Vagina (tissue), 2 donors: ENCODE measurements around the gene SYNPO2L. TPM values are rescaled to one million over a fixed set of nuclear protein-coding genes. Genes with fewer than 3 reads are reported as not detected.

Experiments
- DNase-seq, 2 donors: peaks; one replicate each; pipeline ENCODE4 v3.0.0-alpha.2; 2017; ENCODE audit errors: extremely low spot score in 2 of 2
- H3K27ac ChIP-seq: fragments of 200-600 bp; sonication (generic); one replicate; pipeline ENCODE4 v1.5.1; 2019
- H3K27me3 ChIP-seq: fragments of 200-600 bp; sonication (generic); one replicate; pipeline ENCODE4 v1.5.1; 2019
- H3K36me3 ChIP-seq, 2 donors: fragments of 200-600 bp; sonication (generic); one replicate each; pipeline ENCODE4 v1.5.1; 2017 to 2019
- H3K4me1 ChIP-seq: fragments of 200-600 bp; sonication (generic); one replicate; pipeline ENCODE4 v1.5.1; 2019
- H3K4me3 ChIP-seq, 2 donors: fragments of 200-600 bp; sonication (generic); 1 replicate in 1 of 2; 2 replicates in 1 of 2; pipeline ENCODE4 v1.5.1; 2016 to 2019
- H3K9me3 ChIP-seq: fragments of 200-600 bp; sonication (generic); one replicate; pipeline ENCODE4 v1.5.1; 2019
- CTCF ChIP-seq, 3 experiments: fragments of 450-650 bp in 2 of 3; fragments of 200-600 bp in 1 of 3; sonication (generic) in 1 of 3; IDR thresholded peaks; one replicate each; pipeline ENCODE4 v1.5.1; 2017 to 2019; ENCODE audit warnings: antibody characterized with exemption in 3 of 3, mild to moderate bottlenecking in 2 of 3, moderate library complexity in 2 of 3
- POLR2A ChIP-seq, 2 donors: fragments of 450-650 bp; IDR thresholded peaks; one replicate each; pipeline ENCODE4 v1.6.1; 2017; ENCODE audit warnings: antibody characterized with exemption in 2 of 2, mild to moderate bottlenecking in 2 of 2, moderate library complexity in 2 of 2
- POLR2AphosphoS5 ChIP-seq, 2 donors: sonication (generic); formaldehyde crosslinking; IDR thresholded peaks; one replicate each; pipeline ENCODE4 v1.9.0; 2017; ENCODE audit warnings: antibody characterized with exemption in 2 of 2, mild to moderate bottlenecking in 2 of 2, low read depth in 1 of 2; ENCODE audit not compliant: insufficient read depth in 1 of 2
- intact Hi-C: fragments of 100-400 bp; cut with DNase I; formaldehyde crosslinking; loops from one replicate; pipeline ENCODE4 v1.15.1; 2023
- total RNA-seq: library from RNA; depleted of rRNA; stranded (reverse); fragments of >200 nt; gene quantifications from one replicate; pipeline ENCODE4 v1.2.3, GENCODE V29; 2016

SYNPO2L gene
- total RNA-seq, 1 donor from 2014 or later: 0.49 TPM

GRCh38 chr10:73601486-73601921, 54.3 kb downstream of the SYNPO2L start:
- Histone ChIP-seq H3K27ac (peak overlapping the region; percentile 10), H3K27me3 (no peaks in the 10 kb centered on the region), H3K36me3 (no peaks in the 10 kb centered on the region), H3K4me1 (no peaks in the 10 kb centered on the region), H3K9me3 (no peaks in the 10 kb centered on the region), H3K4me3 (no peak overlapping the region)
- TF ChIP-seq POLR2AphosphoS5 (IDR thresholded peaks at IDR 0.05; ENCODE audit: insufficient read depth in 1 of 2, low read depth in 1 of 2) (peak in 1 of 2 donors; percentile 78), POLR2A (IDR thresholded peaks at IDR 0.05) (no peak), CTCF (IDR thresholded peaks at IDR 0.05) (no peak)
- DNase-seq: no peak
- intact Hi-C loops: no loop called here

GRCh38 chr10:73597346-73597745, 58.5 kb downstream of the SYNPO2L start:
- peaks cover under 1% of the 10 kb centered on the region for H3K4me1 ChIP-seq
- intact Hi-C loops: no loop called here

More at GRCh38 chr10:73597346-73597745, 58.5 kb downstream of the SYNPO2L start:
- no peak for DNase-seq
- TF ChIP-seq POLR2AphosphoS5 (IDR thresholded peaks at IDR 0.05; ENCODE audit: insufficient read depth in 1 of 2, low read depth in 1 of 2) (no peak), CTCF (IDR thresholded peaks at IDR 0.05) (no peak), POLR2A (IDR thresholded peaks at IDR 0.05) (no peak)
- Histone ChIP-seq H3K9me3 (no peaks in the 10 kb centered on the region), H3K36me3 (no peaks in the 10 kb centered on the region), H3K27me3 (no peaks in the 10 kb centered on the region), H3K4me3 (no peak overlapping the region), H3K27ac (no peak overlapping the region)

Other genes with a start within 250 kb of the SYNPO2L start
- 90.1 TPM for gene ANXA7, start 242.0 kb downstream of the SYNPO2L start, total RNA-seq
- 1.5 TPM for gene MSS51, start 222.5 kb downstream of the SYNPO2L start, total RNA-seq
- gene PPP3CB, start 160.0 kb downstream of the SYNPO2L start, total RNA-seq: 46.2 TPM
- gene USP54, start 64.7 kb downstream of the SYNPO2L start, total RNA-seq: 27.7 TPM
- gene MYOZ1, start 14.6 kb downstream of the SYNPO2L start, total RNA-seq: not detected
- 5.4 TPM for gene AGAP5, start 42.1 kb upstream of the SYNPO2L start, total RNA-seq
- gene SEC24C, start 88.3 kb upstream of the SYNPO2L start, total RNA-seq: 47.9 TPM
- gene CHCHD1, start 126.0 kb upstream of the SYNPO2L start, total RNA-seq: 19.6 TPM
- 123 TPM for gene ZSWIM8, start 129.6 kb upstream of the SYNPO2L start, total RNA-seq
- 52.8 TPM for gene NDST2, start 155.6 kb upstream of the SYNPO2L start, total RNA-seq
- 48.9 TPM for gene CAMK2G, start 218.5 kb upstream of the SYNPO2L start, total RNA-seq